Mesenchymal stem cell (in vitro differentiated cells and primary cell): ENCODE data around the gene INPP5A.

Experiments used
- DNase-seq: peaks from one replicate; pipeline ENCODE4 v3.0.0-alpha.2; 2013
- H2AFZ ChIP-seq: one replicate; pipeline ENCODE4 v1.6.1; 2013; ENCODE audit warnings: low read depth, mild to moderate bottlenecking, control low read depth, inconsistent platforms, low read length, moderate library complexity
- H2AK5ac ChIP-seq: 2 replicates; pipeline ENCODE4 v1.6.1; 2013; ENCODE audit warnings: low read length, moderate library complexity, mild to moderate bottlenecking, inconsistent platforms; ENCODE audit not compliant: severe bottlenecking
- H2BK120ac ChIP-seq: one replicate; pipeline ENCODE4 v1.6.1; 2013; ENCODE audit warnings: low read depth, mild to moderate bottlenecking, inconsistent platforms, low read length, moderate library complexity
- H2BK12ac ChIP-seq, 2 experiments: one replicate each; pipeline ENCODE4 v1.6.1; 2013; ENCODE audit warnings: inconsistent platforms in 2 of 2, low read length in 2 of 2, mild to moderate bottlenecking in 2 of 2, moderate library complexity in 2 of 2, control low read depth in 1 of 2
- H2BK15ac ChIP-seq: one replicate; pipeline ENCODE4 v1.6.1; 2013; ENCODE audit warnings: mild to moderate bottlenecking, low read depth, inconsistent platforms; ENCODE audit not compliant: poor library complexity, severe bottlenecking
- H2BK5ac ChIP-seq: 2 replicates; pipeline ENCODE4 v1.6.1; 2013; ENCODE audit warnings: low read depth, mild to moderate bottlenecking, low read length, control low read depth, inconsistent platforms; ENCODE audit not compliant: poor library complexity, severe bottlenecking
- H3K14ac ChIP-seq, 2 experiments: one replicate each; pipeline ENCODE4 v1.6.1; 2013; ENCODE audit warnings: inconsistent platforms in 2 of 2, low read length in 2 of 2, control low read depth in 1 of 2, mild to moderate bottlenecking in 1 of 2, moderate library complexity in 1 of 2
- H3K18ac ChIP-seq, 2 experiments: one replicate each; pipeline ENCODE4 v1.6.1; 2013; ENCODE audit warnings: inconsistent platforms in 2 of 2, low read length in 2 of 2, control low read depth in 1 of 2, low read depth in 1 of 2, mild to moderate bottlenecking in 1 of 2
- H3K23ac ChIP-seq, 2 experiments: one replicate each; pipeline ENCODE4 v1.6.1; 2013; ENCODE audit warnings: inconsistent platforms in 2 of 2, low read length in 2 of 2, mild to moderate bottlenecking in 2 of 2, moderate library complexity in 2 of 2, control low read depth in 1 of 2
- H3K27ac ChIP-seq: 2 replicates; pipeline ENCODE4 v1.5.1; 2013; ENCODE audit warnings: mild to moderate bottlenecking, moderate library complexity, low read length, control low read depth, inconsistent platforms; ENCODE audit not compliant: poor library complexity, severe bottlenecking
- H3K27me3 ChIP-seq, 2 experiments: 2 replicates each; pipeline versions ENCODE4 v1.6.1 to v1.7.0; 2013; ENCODE audit warnings: low read length in 2 of 2, mild to moderate bottlenecking in 2 of 2, moderate library complexity in 2 of 2, control low read depth in 1 of 2, inconsistent platforms in 1 of 2; ENCODE audit not compliant: control insufficient read depth in 1 of 2, insufficient read depth in 1 of 2
- H3K36me3 ChIP-seq, 2 experiments: 2 replicates each; pipeline versions ENCODE4 v1.6.1 to v1.7.0; 2013; ENCODE audit warnings: low read length in 2 of 2, control low read depth in 1 of 2, inconsistent platforms in 1 of 2, low read depth in 1 of 2, mild to moderate bottlenecking in 1 of 2; ENCODE audit not compliant: insufficient read depth in 2 of 2, control insufficient read depth in 1 of 2
- H3K4ac ChIP-seq, 2 experiments: one replicate each; pipeline ENCODE4 v1.6.1; 2013; ENCODE audit warnings: inconsistent platforms in 2 of 2, low read length in 2 of 2, mild to moderate bottlenecking in 2 of 2, moderate library complexity in 2 of 2, control low read depth in 1 of 2, low read depth in 1 of 2
- H3K4me1 ChIP-seq: 2 replicates; pipeline ENCODE4 v1.6.1; 2013; ENCODE audit warnings: low read depth, low read length, control low read depth; ENCODE audit not compliant: control insufficient read depth, insufficient read depth
- H3K4me2 ChIP-seq: 2 replicates; pipeline ENCODE4 v1.6.1; 2013; ENCODE audit warnings: low read length, mild to moderate bottlenecking, inconsistent platforms; ENCODE audit not compliant: poor library complexity, severe bottlenecking
- H3K4me3 ChIP-seq, 2 experiments: 2 replicates each; pipeline versions ENCODE4 v1.5.1 to v1.7.0; 2013; ENCODE audit warnings: low read length in 2 of 2, mild to moderate bottlenecking in 2 of 2, control low read depth in 1 of 2, low read depth in 1 of 2; ENCODE audit not compliant: insufficient read depth in 1 of 2
- H3K79me1 ChIP-seq: replicated peaks from 2 replicates; pipeline ENCODE4 v1.6.1; 2013; ENCODE audit warnings: mild to moderate bottlenecking, control low read depth, low read length, inconsistent platforms; ENCODE audit not compliant: poor library complexity, severe bottlenecking
- H3K9ac ChIP-seq: 2 replicates; pipeline ENCODE4 v1.7.0; 2013; ENCODE audit warnings: mild to moderate bottlenecking, low read length, moderate library complexity
- H3K9me3 ChIP-seq: 2 replicates; pipeline ENCODE4 v1.7.0; 2013; ENCODE audit warnings: mild to moderate bottlenecking, low read length; ENCODE audit not compliant: control insufficient read depth
- H4K8ac ChIP-seq: one replicate; pipeline ENCODE4 v1.6.1; 2013; ENCODE audit warnings: inconsistent platforms, mild to moderate bottlenecking, low read length, moderate library complexity
- H4K91ac ChIP-seq: one replicate; pipeline ENCODE4 v1.6.1; 2013; ENCODE audit warnings: mild to moderate bottlenecking, low read length, inconsistent platforms
- WGBS: methylation state at CpG from one replicate; pipeline ENCODE4 v1.1.7; 2013; ENCODE audit warnings: mixed read lengths; 5-methylcytosine and 5-hydroxymethylcytosine counted together

INPP5A gene

DNA sequence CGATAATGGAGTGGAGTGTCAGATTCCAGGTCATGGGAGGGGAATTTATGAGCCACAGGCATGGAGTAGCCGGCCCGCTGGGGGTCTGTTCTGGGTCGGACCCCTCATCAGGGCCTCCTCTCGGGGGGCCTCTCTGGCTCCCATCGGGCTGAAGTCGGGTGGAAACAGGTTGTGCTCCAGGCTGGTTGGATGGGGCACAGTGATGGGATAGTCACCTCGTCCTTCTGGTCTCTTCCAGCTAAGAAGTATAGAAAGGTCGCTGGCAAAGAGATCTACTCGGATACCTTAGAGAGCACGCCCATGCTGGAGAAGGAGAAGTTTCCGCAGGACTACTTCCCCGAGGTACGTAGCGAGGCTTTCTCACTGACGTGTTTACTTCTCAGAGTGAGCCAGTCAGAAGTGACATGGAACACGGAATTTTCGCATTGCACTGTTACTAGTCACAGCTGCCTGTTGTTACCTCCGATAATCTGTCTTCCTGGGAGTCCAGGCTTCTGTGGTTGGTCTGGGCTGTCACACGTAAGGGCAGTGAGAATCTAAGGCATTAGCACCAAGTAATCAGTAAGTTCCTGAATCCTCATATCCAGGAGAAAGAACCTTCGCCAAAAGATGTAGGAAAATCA is 160.1 kb downstream of the INPP5A start:
- H3K27me3 ChIP-seq = no peaks in the 10 kb centered on the region
- H3K4ac ChIP-seq = no peak overlapping the region
- H2BK15ac ChIP-seq = no peak overlapping the region
- 91% methylated on average over 21 of the region's 21 CpGs for WGBS
- no peak overlapping the region for H2BK5ac ChIP-seq
- no peak overlapping the region for H2BK120ac ChIP-seq
- H3K4me1 ChIP-seq = peaks cover 21% of the 10 kb centered on the region
- H3K23ac ChIP-seq = no peak overlapping the region
- H3K79me1 ChIP-seq = peaks cover 34% of the 10 kb centered on the region
- H2AK5ac ChIP-seq = no peak overlapping the region
- peaks cover 15% of the 10 kb centered on the region for H3K9me3 ChIP-seq
- no peak overlapping the region for H3K18ac ChIP-seq
- no peak overlapping the region for H3K4me3 ChIP-seq
- no peak overlapping the region for H3K27ac ChIP-seq
- no peak overlapping the region for H3K14ac ChIP-seq
- no peak overlapping the region for H3K9ac ChIP-seq
- H2BK12ac ChIP-seq = no peak overlapping the region
- peak; percentile 8 for DNase-seq
- H2AFZ ChIP-seq = no peak overlapping the region
- peaks cover 0 to 39% of the 10 kb centered on the region in 2 experiments for H3K36me3 ChIP-seq
- no peak overlapping the region for H4K8ac ChIP-seq
- H3K4me2 ChIP-seq = no peak overlapping the region
- H4K91ac ChIP-seq = no peak overlapping the region

DNA sequence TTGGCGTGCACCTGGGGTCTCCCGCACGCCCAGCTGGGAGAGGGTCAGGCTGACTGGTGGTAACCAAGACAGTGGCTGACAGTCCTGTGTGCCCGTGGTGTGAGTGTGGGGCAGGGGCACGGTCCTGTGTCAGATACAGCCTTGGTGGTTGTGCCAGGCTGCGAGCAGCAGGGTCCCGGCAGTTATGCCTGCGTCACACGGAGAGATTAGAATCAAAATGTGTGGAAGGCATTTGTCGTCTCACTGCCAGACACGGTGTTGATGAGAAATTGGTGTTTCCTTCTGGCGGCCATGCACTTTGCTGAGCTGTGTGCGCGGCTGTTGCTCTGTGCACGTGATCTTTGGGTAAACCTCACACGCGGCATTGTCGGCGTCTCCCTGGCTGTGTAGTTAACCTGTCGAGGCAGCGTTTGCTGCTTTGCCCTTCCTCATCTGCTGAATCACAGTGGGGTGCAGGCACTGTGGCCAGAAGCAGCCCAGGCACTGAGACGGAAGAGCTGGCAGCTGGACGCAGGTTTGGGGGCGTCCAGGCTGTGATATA is 160.7 kb downstream of the INPP5A start:
- H3K4me3 ChIP-seq = no peak overlapping the region
- H3K4me1 ChIP-seq = peaks cover 22% of the 10 kb centered on the region
- H3K23ac ChIP-seq = no peak overlapping the region
- no peak overlapping the region for H3K18ac ChIP-seq
- WGBS = 96% methylated on average over 24 of the region's 24 CpGs
- H4K91ac ChIP-seq = peak overlapping the region; percentile 86
- H2BK12ac ChIP-seq = no peak overlapping the region
- H2AFZ ChIP-seq = no peak overlapping the region
- H3K79me1 ChIP-seq = peaks cover 40% of the 10 kb centered on the region
- H3K36me3 ChIP-seq = peaks cover 0 to 45% of the 10 kb centered on the region in 2 experiments
- no peak overlapping the region for H3K4me2 ChIP-seq
- H3K9ac ChIP-seq = no peak overlapping the region
- no peak overlapping the region for H2BK5ac ChIP-seq
- H3K9me3 ChIP-seq = peaks cover 15% of the 10 kb centered on the region
- H4K8ac ChIP-seq = no peak overlapping the region
- H2AK5ac ChIP-seq = no peak overlapping the region
- H3K27me3 ChIP-seq = no peaks in the 10 kb centered on the region
- no peak overlapping the region for H3K14ac ChIP-seq
- no peak overlapping the region for H3K4ac ChIP-seq
- H3K27ac ChIP-seq = no peak overlapping the region
- H2BK15ac ChIP-seq = no peak overlapping the region
- no peak overlapping the region for H2BK120ac ChIP-seq
- no peak for DNase-seq

DNA sequence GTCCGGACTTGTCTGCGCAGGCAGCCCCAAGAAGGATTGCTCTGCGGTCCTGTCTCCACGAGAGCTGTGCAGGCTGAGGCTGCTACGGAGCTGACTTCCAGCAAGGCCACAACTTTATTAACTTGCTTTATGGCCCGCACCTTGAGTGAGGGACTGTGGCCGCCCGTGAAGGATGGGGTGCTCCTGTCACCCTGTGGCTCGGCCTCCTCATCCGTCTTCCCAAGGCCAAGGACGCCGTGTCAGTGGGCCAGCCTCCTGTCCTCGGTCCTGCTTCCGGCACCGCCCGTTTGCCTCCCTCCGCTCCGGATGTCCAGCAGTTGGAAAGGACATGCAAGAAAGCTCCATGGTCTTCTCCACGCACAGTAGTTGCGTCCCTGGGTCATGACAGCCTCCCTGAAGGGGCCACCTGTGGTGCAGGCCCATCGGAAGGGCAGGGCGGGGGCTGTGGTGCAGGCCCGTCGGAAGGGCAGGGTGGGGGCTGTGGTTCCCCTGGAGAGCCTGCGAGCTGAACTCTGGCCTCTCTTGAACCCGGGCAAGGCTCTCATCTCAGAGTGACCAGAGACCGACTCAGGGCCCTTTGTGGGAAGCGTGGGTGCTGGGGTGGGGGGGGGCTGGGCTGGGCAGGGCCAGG is 161.3 kb downstream of the INPP5A start:
- Histone ChIP-seq H4K91ac (no peak overlapping the region), H2BK120ac (no peak overlapping the region), H2AK5ac (no peak overlapping the region), H3K27ac (no peak overlapping the region), H3K4me1 (peaks cover 25% of the 10 kb centered on the region), H3K79me1 (peaks cover 44% of the 10 kb centered on the region), H3K14ac (peak overlapping the region in 1 of 2 experiments; percentile 2), H3K9me3 (peaks cover 15% of the 10 kb centered on the region), H3K23ac (no peak overlapping the region), H2BK15ac (no peak overlapping the region), H3K27me3 (no peaks in the 10 kb centered on the region), H3K4me3 (peak overlapping the region in 1 of 2 experiments; percentile 14), H3K18ac (peak overlapping the region in 1 of 2 experiments; percentile 21), H3K4ac (no peak overlapping the region), H3K4me2 (no peak overlapping the region), H2BK12ac (no peak overlapping the region), H2BK5ac (no peak overlapping the region), H4K8ac (no peak overlapping the region), H3K9ac (no peak overlapping the region), H2AFZ (no peak overlapping the region), H3K36me3 (peaks cover 0 to 51% of the 10 kb centered on the region in 2 experiments)
- DNase-seq = no peak
- WGBS = 96% methylated on average over 28 of the region's 28 CpGs

DNA sequence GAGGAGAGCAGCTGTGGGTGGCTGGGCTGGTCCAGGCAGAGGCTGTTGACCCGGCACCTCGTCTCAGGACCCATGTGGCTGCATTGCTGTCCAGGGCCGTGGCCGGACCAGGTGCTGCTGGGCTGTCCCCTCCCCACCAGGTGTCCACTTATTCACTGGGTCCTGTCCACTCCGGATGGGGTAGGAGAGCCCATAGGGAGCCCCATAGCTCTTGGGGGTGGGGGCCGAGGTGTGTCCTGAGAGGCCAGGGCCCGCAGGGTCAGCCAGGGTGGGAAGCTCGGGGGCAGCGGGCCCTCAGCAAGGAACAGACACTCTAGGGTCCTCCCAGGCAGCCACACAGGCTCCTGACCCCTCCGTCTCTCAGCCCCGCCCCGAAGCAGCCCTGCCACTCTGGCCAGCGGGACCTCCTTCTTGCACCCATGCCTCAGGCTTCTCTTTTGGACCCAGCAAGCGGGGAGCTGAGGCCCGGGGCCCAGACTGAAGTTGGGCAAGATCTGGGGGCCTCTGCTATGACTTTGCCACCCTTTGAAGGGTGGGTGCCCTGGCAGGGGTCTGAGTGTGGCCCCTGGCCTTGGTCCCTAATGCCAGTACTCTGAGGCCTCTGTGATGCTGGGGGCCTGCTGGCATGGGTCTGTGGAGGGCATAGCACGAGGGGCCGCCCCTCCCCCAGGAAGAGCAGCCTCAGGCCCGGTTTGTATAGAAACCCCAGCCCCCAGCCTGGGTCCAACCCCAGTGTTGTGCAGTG is 162.0 kb downstream of the INPP5A start:
- H2BK5ac ChIP-seq = no peak overlapping the region
- WGBS = 93% methylated on average over 18 of the region's 18 CpGs
- H3K4me1 ChIP-seq = peaks cover 32% of the 10 kb centered on the region
- peak overlapping the region; percentile 26 for H2BK15ac ChIP-seq
- H3K27ac ChIP-seq = no peak overlapping the region
- no peak overlapping the region for H3K23ac ChIP-seq
- H2BK120ac ChIP-seq = peak overlapping the region; percentile 42
- no peak overlapping the region for H3K4me2 ChIP-seq
- DNase-seq = no peak
- peak overlapping the region in 1 of 2 experiments; percentile 24 for H2BK12ac ChIP-seq
- H3K4me3 ChIP-seq = peak overlapping the region in 1 of 2 experiments; percentile 35
- peak overlapping the region; percentile 86 for H3K9ac ChIP-seq
- H3K14ac ChIP-seq = peak overlapping the region in 1 of 2 experiments; percentile 53
- peaks cover 0 to 57% of the 10 kb centered on the region in 2 experiments for H3K36me3 ChIP-seq
- H3K9me3 ChIP-seq = peaks cover 14% of the 10 kb centered on the region
- H3K79me1 ChIP-seq = peaks cover 50% of the 10 kb centered on the region
- peak overlapping the region; percentile 20 to 67 for H3K4ac ChIP-seq
- H2AK5ac ChIP-seq = no peak overlapping the region
- H4K8ac ChIP-seq = peak overlapping the region; percentile 91
- no peaks in the 10 kb centered on the region for H3K27me3 ChIP-seq
- H4K91ac ChIP-seq = peak overlapping the region; percentile 18
- H2AFZ ChIP-seq = no peak overlapping the region
- peak overlapping the region; percentile 46 to 71 for H3K18ac ChIP-seq
